IMR-90 (cell line): ENCODE data around the gene SMO. TPM values are rescaled to one million over a fixed set of nuclear protein-coding genes. Genes with fewer than 3 reads are reported as not detected.

ENCODE experiments used
- microRNA-seq, 2 experiments: library from miRNA; stranded (forward) in 1 of 2; unstranded in 1 of 2; fragments of 10-50 nt in 1 of 2; fragments of <30 nt in 1 of 2; gene quantifications in 1 of 2; microRNA quantifications in 1 of 2; one replicate each; pipeline versions ENCODE3 to v1.1.0; 2013 to 2020; ENCODE audit not compliant: insufficient read depth in 1 of 2, insufficient read length in 1 of 2, unreplicated experiment in 1 of 2
- polyA plus RNA-seq, 3 experiments: library from polyadenylated mRNA; depleted of rRNA; stranded (reverse); fragments of >200 nt; gene quantifications; 2 replicates each; pipeline ENCODE4 v1.2.3, GENCODE V29; 2012; ENCODE audit warnings: low replicate concordance in 1 of 3
- small RNA-seq, 5 experiments: library from RNA; depleted of rRNA; stranded (forward); fragments of <200 nt; gene quantifications; one replicate each; pipeline ENCODE3, GENCODE V24; 2012
- total RNA-seq: library from RNA; depleted of rRNA; stranded (reverse); fragments of >200 nt; gene quantifications from 2 replicates; pipeline ENCODE4 v1.2.3, GENCODE V29; 2012; rRNA removed

SMO gene
- total and polyA plus RNA-seq, 2 of the 4 experiments (the other 2 are of a cell fraction): 18.5 to 24.7 TPM

Small RNAs within 50 kb of the gene (microRNA-seq; reads per million reads assigned to microRNA genes)
- not detected for gene RNY1P11 (ENCODE audit: insufficient read depth, insufficient read length)

Small RNAs within 50 kb of the gene (small RNA-seq; reads per million reads assigned to genes)
- gene RNY1P11: 0.25 to 10.2 (median 4.9) reads per million in 5 experiments

Other genes with a start within 250 kb of the SMO start
- gene TNPO3, start 133.5 kb upstream of the SMO start, total RNA-seq: 77.2 and 78.6 TPM in 2 replicates
- 21.8 and 24.2 TPM in 2 replicates for gene TNPO3, start 133.5 kb upstream of the SMO start, polyA plus RNA-seq (2012; rRNA removed)
- gene TSPAN33, start 43.9 kb upstream of the SMO start, total RNA-seq: 0.28 and 0.36 TPM in 2 replicates
- 0.13 and 0.17 TPM in 2 replicates for gene TSPAN33, start 43.9 kb upstream of the SMO start, polyA plus RNA-seq (2012; rRNA removed)
- gene AHCYL2, start 36.4 kb downstream of the SMO start, total RNA-seq: 5.7 and 6.7 TPM in 2 replicates
- 5.9 and 7.6 TPM in 2 replicates for gene AHCYL2, start 36.4 kb downstream of the SMO start, polyA plus RNA-seq (2012; rRNA removed)
- gene STRIP2, start 245.8 kb downstream of the SMO start, total RNA-seq: 2.2 and 3.0 TPM in 2 replicates
- 1.6 and 1.8 TPM in 2 replicates for gene STRIP2, start 245.8 kb downstream of the SMO start, polyA plus RNA-seq (2012; rRNA removed)